Right atrium auricular region (tissue), 2 donors: ENCODE measurements around the gene MYCBP. TPM values are rescaled to one million over a fixed set of nuclear protein-coding genes. Genes with fewer than 3 reads are reported as not detected.

Source experiments
- DNase-seq: peaks from one replicate; pipeline ENCODE4 v3.0.0-alpha.2; 2019; ENCODE audit warnings: low spot score
- H3K27ac ChIP-seq, 2 donors: fragments of 200-600 bp; sonication (generic); 1 replicate in 1 of 2; 2 replicates in 1 of 2; pipeline ENCODE4 v1.5.1; 2016 to 2019
- H3K27me3 ChIP-seq, 2 donors: fragments of 200-600 bp; sonication (generic); one replicate each; pipeline versions ENCODE4 v1.5.1 to v1.6.0; 2017 to 2019
- H3K36me3 ChIP-seq: fragments of 200-600 bp; sonication (generic); one replicate; pipeline ENCODE4 v1.5.1; 2016
- H3K4me1 ChIP-seq, 2 donors: fragments of 200-600 bp; sonication (generic); one replicate each; pipeline versions ENCODE4 v1.5.1 to v1.6.0; 2017 to 2019
- H3K4me3 ChIP-seq, 2 donors: fragments of 200-600 bp; sonication (generic); 1 replicate in 1 of 2; 2 replicates in 1 of 2; pipeline ENCODE4 v1.5.1; 2017 to 2019; ENCODE audit warnings: mild to moderate bottlenecking in 1 of 2, moderate library complexity in 1 of 2
- H3K9me3 ChIP-seq, 2 donors: fragments of 200-600 bp; sonication (generic); one replicate each; pipeline ENCODE4 v1.5.1; 2019
- CTCF ChIP-seq, 2 donors: fragments of 200-600 bp; sonication (generic); IDR thresholded peaks; one replicate each; pipeline ENCODE4 v1.5.1; 2019; ENCODE audit warnings: antibody characterized with exemption in 2 of 2
- total RNA-seq, 2 donors: library from RNA; depleted of rRNA; stranded (reverse); fragments of >200 nt; gene quantifications; one replicate each; pipeline ENCODE4 v1.1.0, GENCODE V29; 2016

The MYCBP gene
- total RNA-seq, 2 donors from 2014 or later, result 5.6 to 9.4 TPM

GRCh38 chr1:38829368-38829767, 43.8 kb downstream of the MYCBP start:
- Histone ChIP-seq H3K9me3 (no peaks in the 10 kb centered on the region), H3K36me3 (no peaks in the 10 kb centered on the region), H3K27me3 (no peaks in the 10 kb centered on the region), H3K27ac (no peak overlapping the region), H3K4me1 (no peaks in the 10 kb centered on the region), H3K4me3 (no peak overlapping the region)
- no peak for TF ChIP-seq CTCF (IDR thresholded peaks at IDR 0.05)
- DNase-seq, result no peak

GRCh38 chr1:38827318-38827717, 45.8 kb downstream of the MYCBP start:
- no peak for TF ChIP-seq CTCF (IDR thresholded peaks at IDR 0.05)
- H3K9me3 ChIP-seq, result no peaks in the 10 kb centered on the region
- H3K4me1 ChIP-seq, result no peaks in the 10 kb centered on the region
- no peak overlapping the region for H3K4me3 ChIP-seq
- H3K27ac ChIP-seq, result no peak overlapping the region
- no peaks in the 10 kb centered on the region for H3K36me3 ChIP-seq
- H3K27me3 ChIP-seq, result no peaks in the 10 kb centered on the region
- no peak for DNase-seq

- no peaks in the 10 kb centered on the region for H3K9me3 ChIP-seq
- H3K27ac ChIP-seq, result no peak overlapping the region
- no peaks in the 10 kb centered on the region for H3K36me3 ChIP-seq
- H3K27me3 ChIP-seq, result no peaks in the 10 kb centered on the region
- no peak for DNase-seq
- TF ChIP-seq CTCF (IDR thresholded peaks at IDR 0.05), result no peak
- H3K4me3 ChIP-seq, result no peak overlapping the region
- H3K4me1 ChIP-seq, result no peaks in the 10 kb centered on the region
Measured at GRCh38 chr1:38826886-38827285, 46.3 kb downstream of the MYCBP start.

GRCh38 chr1:38826262-38826661, 46.9 kb downstream of the MYCBP start:
- no peaks in the 10 kb centered on the region for H3K9me3 ChIP-seq
- H3K4me3 ChIP-seq, result no peak overlapping the region
- no peak for DNase-seq
- no peak overlapping the region for H3K27ac ChIP-seq
- TF ChIP-seq CTCF (IDR thresholded peaks at IDR 0.05), result no peak
- H3K36me3 ChIP-seq, result no peaks in the 10 kb centered on the region
- no peaks in the 10 kb centered on the region for H3K27me3 ChIP-seq
- no peaks in the 10 kb centered on the region for H3K4me1 ChIP-seq

GRCh38 chr1:38820860-38821259, 52.3 kb downstream of the MYCBP start:
- H3K27ac ChIP-seq, result no peak overlapping the region
- no peaks in the 10 kb centered on the region for H3K36me3 ChIP-seq
- peaks cover 12 to 20% of the 10 kb centered on the region in 2 donors for H3K27me3 ChIP-seq
- no peak for TF ChIP-seq CTCF (IDR thresholded peaks at IDR 0.05)
- H3K4me1 ChIP-seq, result peaks cover 0 to 12% of the 10 kb centered on the region in 2 donors
- H3K9me3 ChIP-seq, result peaks cover 0 to 7% of the 10 kb centered on the region in 2 donors
- no peak for DNase-seq
- no peak overlapping the region for H3K4me3 ChIP-seq

GRCh38 chr1:38819516-38819915, 53.6 kb downstream of the MYCBP start:
- Histone ChIP-seq H3K36me3 (no peaks in the 10 kb centered on the region), H3K4me3 (no peak overlapping the region), H3K27ac (no peak overlapping the region), H3K4me1 (peaks cover 0 to 12% of the 10 kb centered on the region in 2 donors), H3K9me3 (peaks cover 0 to 9% of the 10 kb centered on the region in 2 donors), H3K27me3 (peaks cover 12 to 20% of the 10 kb centered on the region in 2 donors)
- no peak for DNase-seq
- no peak for TF ChIP-seq CTCF (IDR thresholded peaks at IDR 0.05)
